Measurements from ENCODE around the gene BOLA3. TPM values are rescaled to one million over a fixed set of nuclear protein-coding genes. Genes with fewer than 3 reads are reported as not detected.

BOLA3 gene
- total RNA-seq, 2 donors from 2014 or later = 60.4 to 174 TPM

GRCh38 chr2:74178211-74179062 lies 30.7 kb upstream of the BOLA3 start, which contains the start of gene MOB1A:
TSS of gene MOB1A (minus strand) at chr2:74178879. CDS start at chr2:74178674, 205 bp downstream.
- Histone ChIP-seq H3K9me3 (no peaks in the 10 kb centered on the region), H3K36me3 (no peaks in the 10 kb centered on the region), H3K4me1 (peaks cover 0 to 25% of the 10 kb centered on the region in 2 donors), H3K4me3 (peak within 1 kb of the TSS; percentile 81 to 98), H3K27ac (peak within 1 kb of the TSS; percentile 92 to 97), H3K27me3 (no peaks in the 10 kb centered on the region)
- no peak for TF ChIP-seq CTCF (IDR thresholded peaks at IDR 0.05)
- DNase-seq (ENCODE audit: low spot score) = peak; percentile 95

GRCh38 chr2:74177696-74178095 lies 30.0 kb upstream of the BOLA3 start:
- Histone ChIP-seq H3K27me3 (no peaks in the 10 kb centered on the region), H3K36me3 (no peaks in the 10 kb centered on the region), H3K27ac (peak overlapping the region; percentile 92 to 97), H3K4me1 (peaks cover 0 to 28% of the 10 kb centered on the region in 2 donors), H3K4me3 (peak overlapping the region; percentile 81 to 98), H3K9me3 (no peaks in the 10 kb centered on the region)
- TF ChIP-seq CTCF (IDR thresholded peaks at IDR 0.05) = no peak
- DNase-seq (ENCODE audit: low spot score) = no peak

GRCh38 chr2:74174909-74175308 lies 27.2 kb upstream of the BOLA3 start:
- Histone ChIP-seq H3K36me3 (peaks cover 17% of the 10 kb centered on the region), H3K4me3 (no peak overlapping the region), H3K4me1 (peaks cover 0 to 28% of the 10 kb centered on the region in 2 donors), H3K27me3 (no peaks in the 10 kb centered on the region), H3K9me3 (no peaks in the 10 kb centered on the region), H3K27ac (no peak overlapping the region)
- DNase-seq (ENCODE audit: low spot score) = no peak
- no peak for TF ChIP-seq CTCF (IDR thresholded peaks at IDR 0.05)

- Histone ChIP-seq H3K36me3 (peaks cover 74% of the 10 kb centered on the region), H3K4me3 (no peak overlapping the region), H3K4me1 (peaks cover 0 to 3% of the 10 kb centered on the region in 2 donors), H3K27me3 (no peaks in the 10 kb centered on the region), H3K27ac (no peak overlapping the region), H3K9me3 (peaks cover 0 to 4% of the 10 kb centered on the region in 2 donors)
- no peak for TF ChIP-seq CTCF (IDR thresholded peaks at IDR 0.05)
- no peak for DNase-seq (ENCODE audit: low spot score)
Observed at GRCh38 chr2:74168739-74169138, 21.0 kb upstream of the BOLA3 start.

GRCh38 chr2:74164761-74165160 lies 17.0 kb upstream of the BOLA3 start:
- no peak for DNase-seq (ENCODE audit: low spot score)
- H3K4me1 ChIP-seq = no peaks in the 10 kb centered on the region
- peaks cover 89% of the 10 kb centered on the region for H3K36me3 ChIP-seq
- no peaks in the 10 kb centered on the region for H3K27me3 ChIP-seq
- TF ChIP-seq CTCF (IDR thresholded peaks at IDR 0.05) = no peak
- peaks cover 0 to 4% of the 10 kb centered on the region in 2 donors for H3K9me3 ChIP-seq
- H3K4me3 ChIP-seq = no peak overlapping the region
- H3K27ac ChIP-seq = no peak overlapping the region
